Hepatocyte (in vitro differentiated cells): ENCODE measurements around the gene PPIL3.

Experiments
- EZH2 ChIP-seq: fragments of 200-600 bp; sonication (generic); IDR thresholded peaks from 2 replicates; pipeline ENCODE4 v1.6.1; 2016; ENCODE audit warnings: antibody characterized with exemption, mild to moderate bottlenecking, borderline replicate concordance
- EZH2phosphoT487 ChIP-seq: fragments of 200-600 bp; sonication (generic); IDR thresholded peaks from one replicate; pipeline ENCODE4 v1.6.1; 2018; ENCODE audit warnings: antibody characterized with exemption, mild to moderate bottlenecking, low read depth, moderate library complexity; ENCODE audit not compliant: unreplicated experiment, severe bottlenecking
- TF ChIP-seq, protein P1 (sequence below): fragments of 200-600 bp; sonication (generic); IDR thresholded peaks from 2 replicates; pipeline ENCODE4 v1.5.1; 2016; ENCODE audit warnings: antibody characterized with exemption, mild to moderate bottlenecking; ENCODE audit not compliant: poor library complexity

GRCh38 chr2:200839513-200839912 lies 49.4 kb downstream of the PPIL3 start:
- TF ChIP-seq, protein P1, sequence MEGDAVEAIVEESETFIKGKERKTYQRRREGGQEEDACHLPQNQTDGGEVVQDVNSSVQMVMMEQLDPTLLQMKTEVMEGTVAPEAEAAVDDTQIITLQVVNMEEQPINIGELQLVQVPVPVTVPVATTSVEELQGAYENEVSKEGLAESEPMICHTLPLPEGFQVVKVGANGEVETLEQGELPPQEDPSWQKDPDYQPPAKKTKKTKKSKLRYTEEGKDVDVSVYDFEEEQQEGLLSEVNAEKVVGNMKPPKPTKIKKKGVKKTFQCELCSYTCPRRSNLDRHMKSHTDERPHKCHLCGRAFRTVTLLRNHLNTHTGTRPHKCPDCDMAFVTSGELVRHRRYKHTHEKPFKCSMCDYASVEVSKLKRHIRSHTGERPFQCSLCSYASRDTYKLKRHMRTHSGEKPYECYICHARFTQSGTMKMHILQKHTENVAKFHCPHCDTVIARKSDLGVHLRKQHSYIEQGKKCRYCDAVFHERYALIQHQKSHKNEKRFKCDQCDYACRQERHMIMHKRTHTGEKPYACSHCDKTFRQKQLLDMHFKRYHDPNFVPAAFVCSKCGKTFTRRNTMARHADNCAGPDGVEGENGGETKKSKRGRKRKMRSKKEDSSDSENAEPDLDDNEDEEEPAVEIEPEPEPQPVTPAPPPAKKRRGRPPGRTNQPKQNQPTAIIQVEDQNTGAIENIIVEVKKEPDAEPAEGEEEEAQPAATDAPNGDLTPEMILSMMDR, result no peak
- TF ChIP-seq EZH2, result no peak
- no peak for TF ChIP-seq EZH2phosphoT487
